NB4 (cell line): Measurements from ENCODE around the gene RPTOR.
A peak's percentile ranks its signal among the peaks of the same experiment; 100 is the strongest.

Source experiments
- DNase-seq: peaks from one replicate; pipeline ENCODE4 v3.0.0; 2010; ENCODE audit warnings: low read depth
- H3K4me3 ChIP-seq: one replicate; pipeline ENCODE4 v1.5.1; 2011; ENCODE audit warnings: mild to moderate bottlenecking, low read depth, low read length, moderate library complexity
- MAX ChIP-seq: IDR thresholded peaks from 2 replicates; pipeline ENCODE4 v1.6.1; 2011; ENCODE audit warnings: low read depth, low read length
- MYC ChIP-seq: IDR thresholded peaks from 2 replicates; pipeline ENCODE4 v1.6.1; 2011; ENCODE audit warnings: low read depth, low read length
- POLR2A ChIP-seq: IDR thresholded peaks from 2 replicates; pipeline ENCODE4 v1.6.1; 2011; ENCODE audit warnings: mild to moderate bottlenecking; ENCODE audit not compliant: insufficient read length; ENCODE audit errors: extremely low read depth
- TF ChIP-seq, protein P1 (sequence below): IDR thresholded peaks from one replicate; pipeline ENCODE4 v1.5.1; 2012; ENCODE audit warnings: low read depth, low read length

Gene RPTOR

DNA sequence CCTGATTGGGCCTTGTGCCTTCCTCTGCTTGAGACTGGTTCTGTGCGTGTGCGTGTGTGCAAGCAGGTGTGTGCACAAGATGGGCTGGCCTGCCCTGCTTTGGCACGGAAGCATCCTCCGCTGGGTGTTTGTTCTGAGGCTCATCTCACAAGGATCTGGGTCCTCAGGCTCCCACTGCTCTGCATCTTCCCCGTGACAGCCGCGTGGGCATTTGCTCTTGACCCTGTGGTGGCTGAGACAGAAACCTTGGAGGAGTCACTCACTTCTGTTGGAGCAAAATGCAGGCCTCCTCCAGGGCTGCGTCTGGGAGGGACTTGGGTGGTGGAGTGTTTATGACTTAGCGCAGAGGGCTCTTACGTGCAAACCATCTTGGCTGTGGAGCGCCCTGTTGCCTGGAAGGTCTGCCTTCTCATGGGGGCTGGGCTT, 119.2 kb downstream of the RPTOR start:
- no peak for TF ChIP-seq MAX
- TF ChIP-seq POLR2A: no peak
- TF ChIP-seq, protein P1, sequence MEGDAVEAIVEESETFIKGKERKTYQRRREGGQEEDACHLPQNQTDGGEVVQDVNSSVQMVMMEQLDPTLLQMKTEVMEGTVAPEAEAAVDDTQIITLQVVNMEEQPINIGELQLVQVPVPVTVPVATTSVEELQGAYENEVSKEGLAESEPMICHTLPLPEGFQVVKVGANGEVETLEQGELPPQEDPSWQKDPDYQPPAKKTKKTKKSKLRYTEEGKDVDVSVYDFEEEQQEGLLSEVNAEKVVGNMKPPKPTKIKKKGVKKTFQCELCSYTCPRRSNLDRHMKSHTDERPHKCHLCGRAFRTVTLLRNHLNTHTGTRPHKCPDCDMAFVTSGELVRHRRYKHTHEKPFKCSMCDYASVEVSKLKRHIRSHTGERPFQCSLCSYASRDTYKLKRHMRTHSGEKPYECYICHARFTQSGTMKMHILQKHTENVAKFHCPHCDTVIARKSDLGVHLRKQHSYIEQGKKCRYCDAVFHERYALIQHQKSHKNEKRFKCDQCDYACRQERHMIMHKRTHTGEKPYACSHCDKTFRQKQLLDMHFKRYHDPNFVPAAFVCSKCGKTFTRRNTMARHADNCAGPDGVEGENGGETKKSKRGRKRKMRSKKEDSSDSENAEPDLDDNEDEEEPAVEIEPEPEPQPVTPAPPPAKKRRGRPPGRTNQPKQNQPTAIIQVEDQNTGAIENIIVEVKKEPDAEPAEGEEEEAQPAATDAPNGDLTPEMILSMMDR: no peak
- no peak for TF ChIP-seq MYC
- no peak overlapping the region for H3K4me3 ChIP-seq
- peak; percentile 43 for DNase-seq

- DNase-seq: no peak
- H3K4me3 ChIP-seq: no peak overlapping the region
- TF ChIP-seq, protein P1: no peak
- no peak for TF ChIP-seq MAX
Observed at GRCh38 chr17:80664217-80664790, 119.7 kb downstream of the RPTOR start.

- H3K4me3 ChIP-seq: no peak overlapping the region
- peak; percentile 74 for DNase-seq
- TF ChIP-seq MAX: peak; percentile 53; the same call in 1 of the 2 replicates
- TF ChIP-seq MYC: no peak
Observed at GRCh38 chr17:80665792-80666191, 121.2 kb downstream of the RPTOR start.

GRCh38 chr17:80666867-80667266, 122.2 kb downstream of the RPTOR start:
- no peak overlapping the region for H3K4me3 ChIP-seq
- DNase-seq: no peak
- no peak for TF ChIP-seq POLR2A
- TF ChIP-seq, protein P1: no peak
- TF ChIP-seq MAX: no peak
- TF ChIP-seq MYC: no peak

DNA sequence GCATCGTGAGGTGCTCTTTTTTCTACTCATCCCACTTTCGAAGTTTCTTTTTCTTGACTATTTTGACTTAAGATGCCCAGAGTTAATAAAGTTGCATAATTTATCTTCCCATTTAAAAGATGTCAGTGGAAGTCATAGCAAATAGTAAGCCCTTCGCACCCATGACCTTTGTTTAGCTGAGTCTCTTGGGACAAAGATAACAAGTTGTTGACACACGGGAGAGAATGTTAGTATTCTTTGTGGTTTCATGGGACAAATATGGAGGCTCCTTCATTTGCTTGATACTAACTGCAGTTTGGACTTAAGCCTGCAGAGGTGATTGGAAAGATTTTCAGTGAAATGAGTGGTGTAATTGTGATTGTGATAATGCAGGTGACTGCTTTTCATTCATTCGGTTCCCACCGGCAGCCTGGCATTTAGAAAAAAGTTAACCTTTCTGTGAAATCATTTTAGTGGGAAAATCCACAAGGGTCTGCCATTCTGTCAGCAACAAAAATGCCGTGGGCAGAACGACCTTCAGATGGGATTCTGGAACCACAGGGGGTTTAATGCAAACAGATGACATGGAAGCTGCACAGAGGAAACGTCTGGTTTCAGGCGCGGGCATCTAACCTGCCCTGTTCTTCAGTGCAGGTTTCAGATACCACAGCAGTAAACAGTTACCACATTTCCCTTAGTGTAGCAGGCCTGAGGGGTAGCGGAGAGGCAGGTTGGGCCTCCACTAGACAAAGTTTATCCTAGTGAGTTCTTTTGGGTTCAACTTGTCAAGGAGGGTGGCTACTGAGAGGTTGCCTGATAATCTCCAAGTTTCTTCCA, 123.0 kb downstream of the RPTOR start:
- DNase-seq: no peak
- H3K4me3 ChIP-seq: no peak overlapping the region
- TF ChIP-seq, protein P1: no peak
- TF ChIP-seq MYC: no peak
- TF ChIP-seq MAX: no peak
- TF ChIP-seq POLR2A: no peak

DNA sequence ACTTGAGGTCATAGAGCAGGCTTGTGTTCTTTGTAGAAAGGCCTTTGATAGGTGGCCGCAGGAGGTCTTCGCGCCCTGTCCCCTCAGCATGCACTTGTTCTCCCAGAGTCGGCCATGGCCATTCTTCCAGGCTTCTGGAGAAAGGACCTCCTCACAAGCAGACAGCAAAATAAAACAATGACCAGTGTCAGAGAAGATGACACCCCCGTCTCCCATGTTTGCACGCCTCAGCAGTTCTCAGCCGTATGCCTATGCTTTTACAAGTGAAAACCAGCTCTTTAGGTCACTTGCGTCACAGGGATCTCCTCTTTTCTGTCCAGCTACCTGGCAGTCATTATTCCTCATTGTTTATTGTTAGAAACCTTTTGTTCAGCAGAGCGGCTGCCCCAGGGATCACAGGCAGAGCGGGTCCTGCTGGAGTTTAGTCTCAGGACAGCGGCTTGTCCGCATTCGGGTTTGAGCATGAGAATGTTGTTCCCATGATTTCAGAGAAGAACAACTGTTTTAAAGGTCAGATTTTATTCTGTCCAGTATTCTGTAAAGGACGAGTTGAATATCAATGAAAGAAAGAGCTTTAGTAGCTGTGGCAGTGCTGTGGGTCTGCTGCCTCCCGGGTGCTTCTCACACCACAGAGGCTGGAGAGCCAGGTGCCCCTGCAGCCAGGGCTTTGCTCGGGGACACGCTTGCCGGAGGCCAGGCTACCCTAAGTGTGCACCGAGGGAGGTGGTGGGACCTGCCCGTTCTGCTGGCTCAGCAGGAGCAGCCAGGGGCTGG, 123.9 kb downstream of the RPTOR start:
- no peak for DNase-seq
- TF ChIP-seq MYC (no peak), MAX (no peak), POLR2A (no peak)
- TF ChIP-seq, protein P1: no peak

More for the DNA sequence above, 123.9 kb downstream of the RPTOR start:
- H3K4me3 ChIP-seq: no peak overlapping the region
